Fibroblast of lung (primary cell): ENCODE measurements around the gene CEP131. TPM values are rescaled to one million over a fixed set of nuclear protein-coding genes. Genes with fewer than 3 reads are reported as not detected.
A peak's percentile ranks its signal among the peaks of the same experiment; 100 is the strongest.

Experiments used
- DNase-seq, 2 donors: peaks; one replicate each; pipeline versions ENCODE4 v3.0.0 to v3.0.0-alpha.2; 2010; ENCODE audit warnings: low read depth in 2 of 2
- H2AFZ ChIP-seq: 2 replicates; pipeline ENCODE4 v1.5.1; 2012; ENCODE audit warnings: low read length, control low read depth, inconsistent platforms
- H3K27ac ChIP-seq: 2 replicates; pipeline ENCODE4 v1.5.1; 2011; ENCODE audit warnings: low read length, control low read depth; ENCODE audit not compliant: insufficient read depth
- H3K27me3 ChIP-seq: 2 replicates; pipeline ENCODE4 v1.5.1; 2011; ENCODE audit warnings: mild to moderate bottlenecking, low read length; ENCODE audit not compliant: control insufficient read depth, insufficient read depth
- H3K36me3 ChIP-seq: 2 replicates; pipeline ENCODE4 v1.5.1; 2011; ENCODE audit warnings: low read length; ENCODE audit not compliant: control insufficient read depth, insufficient read depth
- H3K4me1 ChIP-seq: 2 replicates; pipeline ENCODE4 v1.5.1; 2011; ENCODE audit warnings: low read length; ENCODE audit not compliant: control insufficient read depth, insufficient read depth; ENCODE audit errors: extremely low read depth
- H3K4me2 ChIP-seq: 2 replicates; pipeline ENCODE4 v1.5.1; 2011; ENCODE audit warnings: low read length, control low read depth; ENCODE audit not compliant: insufficient read depth; ENCODE audit errors: extremely low read depth
- H3K4me3 ChIP-seq, 4 experiments: fragments of 200-600 bp in 1 of 4; sonication (generic) in 1 of 4; replicated peaks in 1 of 4; 2 replicates each; pipeline ENCODE4 v1.5.1; 2011 to 2016; ENCODE audit warnings: low read length in 4 of 4, low read depth in 3 of 4, mild to moderate bottlenecking in 3 of 4, control low read depth in 2 of 4, inconsistent platforms in 1 of 4, mixed read lengths in 1 of 4; ENCODE audit not compliant: insufficient read depth in 1 of 4; ENCODE audit errors: control extremely low read depth in 1 of 4
- H3K79me2 ChIP-seq: 2 replicates; pipeline ENCODE4 v1.5.1; 2012; ENCODE audit warnings: mild to moderate bottlenecking, low read length, inconsistent platforms; ENCODE audit not compliant: control insufficient read depth, insufficient read depth
- H3K9ac ChIP-seq: 2 replicates; pipeline ENCODE4 v1.5.1; 2011; ENCODE audit warnings: mild to moderate bottlenecking, low read length, control low read depth; ENCODE audit not compliant: insufficient read depth
- H3K9me3 ChIP-seq: 2 replicates; pipeline ENCODE4 v1.5.1; 2012; ENCODE audit warnings: low read depth, low read length; ENCODE audit not compliant: control insufficient read depth, insufficient read depth
- H4K20me1 ChIP-seq: 2 replicates; pipeline ENCODE4 v1.5.1; 2011; ENCODE audit warnings: low read length; ENCODE audit not compliant: control insufficient read depth, insufficient read depth; ENCODE audit errors: extremely low read depth
- CTCF ChIP-seq, 2 donors: IDR thresholded peaks in 1 of 2; conservative IDR thresholded peaks in 1 of 2; 1 replicate in 1 of 2; 2 replicates in 1 of 2; pipeline ENCODE4 v1.5.1; 2011 to 2012; ENCODE audit warnings: low read length in 2 of 2, control low read depth in 1 of 2, inconsistent platforms in 1 of 2, low read depth in 1 of 2, mild to moderate bottlenecking in 1 of 2
- EZH2 ChIP-seq: IDR thresholded peaks from 2 replicates; pipeline ENCODE4 v1.5.1; 2012; ENCODE audit warnings: low read length, control low read depth, mild to moderate bottlenecking; ENCODE audit errors: missing control alignments
- polyA plus RNA-seq, 2 donors: library from polyadenylated mRNA; depleted of rRNA in 1 of 2; stranded (reverse) in 1 of 2; unstranded in 1 of 2; fragments of >200 nt; gene quantifications; 2 replicates each; pipeline ENCODE4 v1.2.1, GENCODE V29; 2011 to 2012; ENCODE audit warnings: missing spikeins in 1 of 2
- total RNA-seq: library from RNA; depleted of rRNA; stranded (reverse); fragments of >200 nt; gene quantifications from 2 replicates; pipeline ENCODE4 v1.2.1, GENCODE V29; 2014

CEP131 gene
- total and polyA plus RNA-seq, 2 donors (not counting 1 experiment from before 2014, with no cell fraction given), result 2.0 to 7.4 TPM

GRCh38 chr17:81243333-81243664 lies 20.5 kb upstream of the CEP131 start:
- H3K4me3 ChIP-seq, result no peak overlapping the region
- H4K20me1 ChIP-seq, result no peaks in the 10 kb centered on the region
- peaks cover 27% of the 10 kb centered on the region for H3K79me2 ChIP-seq
- H3K4me1 ChIP-seq, result peaks cover 5% of the 10 kb centered on the region
- peaks cover 15% of the 10 kb centered on the region for H3K36me3 ChIP-seq
- no peaks in the 10 kb centered on the region for H3K27me3 ChIP-seq
- no peak overlapping the region for H3K9ac ChIP-seq
- no peaks in the 10 kb centered on the region for H3K9me3 ChIP-seq
- no peak overlapping the region for H3K4me2 ChIP-seq
- no peak overlapping the region for H2AFZ ChIP-seq
- TF ChIP-seq EZH2 (no peak), CTCF (conservative IDR thresholded peaks at IDR 0.05 in 1 of 2, IDR thresholded peaks at IDR 0.05 in 1 of 2; ENCODE audit: low read depth in 1 of 2, low read length in 2 of 2) (no peak)
- no peak overlapping the region for H3K27ac ChIP-seq
- no peak for DNase-seq

- H3K36me3 ChIP-seq, result peaks cover 15% of the 10 kb centered on the region
- H3K79me2 ChIP-seq, result peaks cover 33% of the 10 kb centered on the region
- no peak overlapping the region for H3K4me3 ChIP-seq
- no peaks in the 10 kb centered on the region for H3K27me3 ChIP-seq
- no peaks in the 10 kb centered on the region for H3K9me3 ChIP-seq
- peaks cover 5% of the 10 kb centered on the region for H3K4me1 ChIP-seq
- no peak overlapping the region for H2AFZ ChIP-seq
- H4K20me1 ChIP-seq, result no peaks in the 10 kb centered on the region
- H3K27ac ChIP-seq, result no peak overlapping the region
- H3K4me2 ChIP-seq, result no peak overlapping the region
- TF ChIP-seq CTCF (conservative IDR thresholded peaks at IDR 0.05 in 1 of 2, IDR thresholded peaks at IDR 0.05 in 1 of 2; ENCODE audit: low read depth in 1 of 2, low read length in 2 of 2) (no peak), EZH2 (no peak)
- no peak for DNase-seq
- no peak overlapping the region for H3K9ac ChIP-seq
Observed at GRCh38 chr17:81242421-81243332, 19.9 kb upstream of the CEP131 start.

GRCh38 chr17:81241648-81242420 lies 19.1 kb upstream of the CEP131 start:
- TF ChIP-seq EZH2 (no peak), CTCF (conservative IDR thresholded peaks at IDR 0.05 in 1 of 2, IDR thresholded peaks at IDR 0.05 in 1 of 2; ENCODE audit: low read depth in 1 of 2, low read length in 2 of 2) (peak; percentile 60 to 72)
- no peaks in the 10 kb centered on the region for H3K27me3 ChIP-seq
- no peaks in the 10 kb centered on the region for H4K20me1 ChIP-seq
- peaks cover 7% of the 10 kb centered on the region for H3K4me1 ChIP-seq
- DNase-seq, result peak; percentile 19 to 30
- no peak overlapping the region for H3K27ac ChIP-seq
- peaks cover 40% of the 10 kb centered on the region for H3K79me2 ChIP-seq
- H3K36me3 ChIP-seq, result peaks cover 15% of the 10 kb centered on the region
- H3K4me2 ChIP-seq, result no peak overlapping the region
- no peak overlapping the region for H2AFZ ChIP-seq
- no peaks in the 10 kb centered on the region for H3K9me3 ChIP-seq
- H3K9ac ChIP-seq, result no peak overlapping the region
- H3K4me3 ChIP-seq, result no peak overlapping the region
